ENCODE results near the gene BCAT1. TPM values are rescaled to one million over a fixed set of nuclear protein-coding genes. Genes with fewer than 3 reads are reported as not detected.
A peak's percentile ranks its signal among the peaks of the same experiment; 100 is the strongest.

The BCAT1 gene
- total and polyA plus RNA-seq, 9 of the 15 experiments (the other 6 are each of a cell fraction or from before 2014, with no cell fraction given), result 38.5 to 157 (median 66.8) TPM

GRCh38 chr12:24945845-24946244 is 3.1 kb downstream of the BCAT1 start (continued):
- TF ChIP-seq HNRNPL (IDR thresholded peaks at IDR 0.05; ENCODE audit: low read depth, low read length), result no peak

GRCh38 chr12:24945039-24945438 is 3.9 kb downstream of the BCAT1 start:
- Histone ChIP-seq H2AFZ (ENCODE audit: low read depth, low read length) (no peak overlapping the region), H3K4me3 (peak overlapping the region; percentile 69; the same call in 1 of the 2 replicates), H4K20me1 (replicated peaks; ENCODE audit: control insufficient read depth, insufficient read depth, low read length) (peaks cover 10% of the 10 kb centered on the region; the same call in 1 of the 2 replicates), H3K4me1 (replicated peaks in 1 of 2; ENCODE audit: control insufficient read depth in 2 of 2, insufficient read depth in 2 of 2, low read length in 2 of 2) (peaks cover 18 to 40% of the 10 kb centered on the region in 2 experiments), H3K79me2 (ENCODE audit: control insufficient read depth, insufficient read depth, low read length) (peaks cover 93% of the 10 kb centered on the region), H3K9me3 (replicated peaks; ENCODE audit: control insufficient read depth, insufficient read depth, low read depth, low read length) (no peaks in the 10 kb centered on the region), H3K27ac (ENCODE audit: extremely low read depth, low read depth, low read length) (peak overlapping the region; percentile 90), H3K9ac (ENCODE audit: insufficient read depth in 1 of 2, low read depth in 2 of 2, low read length in 2 of 2) (peak overlapping the region in 1 of 2 experiments; percentile 94; a peak in 2 of 4 replicates), H3K9me1 (ENCODE audit: control insufficient read depth, insufficient read depth, low read length) (no peaks in the 10 kb centered on the region), H3K36me3 (ENCODE audit: control insufficient read depth, insufficient read depth, low read length) (peaks cover 58% of the 10 kb centered on the region), H3K4me2 (ENCODE audit: insufficient read depth, low read length) (peak overlapping the region; percentile 93), H3K27me3 (ENCODE audit: control insufficient read depth in 2 of 2, insufficient read depth in 2 of 2, low read length in 2 of 2) (no peaks in the 10 kb centered on the region)
- in situ Hi-C loops (cut with MboI), result no loop called here
- DNase-seq (ENCODE audit: extremely low read depth in 1 of 4, low spot score in 3 of 4) (no peak), ATAC-seq (no peak), FAIRE-seq (no peak)
- CTCF ChIA-PET (ENCODE audit: low intra/inter-chr PET ratio), result no interaction called here
- POLR2A ChIA-PET, result interaction anchor here (1.3 to 3.5 kb wide), 3 partner anchors 8 to 13 kb away, joined by 4 to 19 read pairs (median 5); no protein-coding TSS in a partner anchor
- intact Hi-C loops (cut with micrococcal nuclease), result loop anchor here (10.0 kb wide), 1 partner anchor 250 kb away; no protein-coding TSS in a partner anchor
- BruUV-seq (replicated peaks), result no TSS peak
- 55% methylated on average over 1 of the region's 1 CpG for WGBS (ENCODE audit: insufficient coverage, low coverage, missing lambda C conversion rate)
- TF ChIP-seq ZBTB1 (CRISPR knock-in tag; IDR thresholded peaks at IDR 0.05; ENCODE audit: borderline replicate concordance, low read depth) (no peak), JUND (IDR thresholded peaks at IDR 0.05; ENCODE audit: borderline replicate concordance, low read depth, low read length) (0 out of 2 replicates have a peak, but pooled peaks have one; percentile 10), JUND (tag; IDR thresholded peaks at IDR 0.05; ENCODE audit: borderline replicate concordance, low read depth, low read length) (no peak), ZNF175 (CRISPR knock-in tag; IDR thresholded peaks at IDR 0.05; ENCODE audit: low read depth) (0 out of 2 replicates have a peak, but pooled peaks have one; percentile 15), MIER1 (IDR thresholded peaks at IDR 0.05; ENCODE audit: low read depth) (no peak), CEBPG (CRISPR knock-in tag; IDR thresholded peaks at IDR 0.05) (no peak), CEBPG (tag; conservative IDR thresholded peaks at IDR 0.05 in 1 of 2, IDR thresholded peaks at IDR 0.05 in 1 of 2) (peak in 1 of 2 experiments; percentile 59; a peak in 1 of 4 replicates), C11orf30 (IDR thresholded peaks at IDR 0.05; ENCODE audit: low read depth) (peak; percentile 49; the same call in 1 of the 2 replicates), ATF3 (IDR thresholded peaks at IDR 0.05) (peak; percentile 60), ATF3 (CRISPR knock-in tag; conservative IDR thresholded peaks at IDR 0.05) (no peak), BACH1 (tag; IDR thresholded peaks at IDR 0.05) (no peak), LEF1 (IDR thresholded peaks at IDR 0.05) (0 out of 2 replicates have a peak, but pooled peaks have one; percentile 12), RFX1 (IDR thresholded peaks at IDR 0.05) (no peak), ZNF316 (IDR thresholded peaks at IDR 0.05) (peak; percentile 71), RBM39 (optimal IDR thresholded peaks at IDR 0.05; ENCODE audit: low read depth, low read length) (no peak), TARDBP (IDR thresholded peaks at IDR 0.05) (no peak), POLR3G (IDR thresholded peaks at IDR 0.05; ENCODE audit: extremely low read depth, insufficient read length, insufficient replicate concordance) (no peak), OTX1 (CRISPR knock-in tag; IDR thresholded peaks at IDR 0.05) (no peak)
